Measurements from ENCODE around the gene GLI1. TPM values are rescaled to one million over a fixed set of nuclear protein-coding genes. Genes with fewer than 3 reads are reported as not detected.

The GLI1 gene
- total and polyA plus RNA-seq, 2 donors, result 11.5 TPM

DNA sequence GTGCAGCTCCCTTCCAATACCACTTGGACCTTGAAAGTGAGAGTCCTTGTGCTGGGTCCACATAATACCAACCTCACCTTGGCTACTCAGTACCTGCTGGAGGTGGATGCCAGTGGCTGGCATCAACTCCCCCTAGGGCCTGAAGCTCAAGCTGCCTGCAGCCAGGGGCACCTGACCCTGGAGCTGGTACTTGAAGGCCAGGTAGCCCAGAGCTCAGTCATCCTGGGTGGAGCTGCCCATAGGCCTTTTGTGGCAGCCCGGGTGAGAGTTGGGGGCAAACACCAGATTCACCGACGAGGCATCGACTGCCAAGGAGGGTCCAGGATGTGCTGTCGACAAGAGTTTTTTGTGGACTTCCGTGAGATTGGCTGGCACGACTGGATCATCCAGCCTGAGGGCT lies 10.2 kb upstream of the GLI1 start:
- 97% methylated on average over 7 of the region's 7 CpGs for WGBS

DNA sequence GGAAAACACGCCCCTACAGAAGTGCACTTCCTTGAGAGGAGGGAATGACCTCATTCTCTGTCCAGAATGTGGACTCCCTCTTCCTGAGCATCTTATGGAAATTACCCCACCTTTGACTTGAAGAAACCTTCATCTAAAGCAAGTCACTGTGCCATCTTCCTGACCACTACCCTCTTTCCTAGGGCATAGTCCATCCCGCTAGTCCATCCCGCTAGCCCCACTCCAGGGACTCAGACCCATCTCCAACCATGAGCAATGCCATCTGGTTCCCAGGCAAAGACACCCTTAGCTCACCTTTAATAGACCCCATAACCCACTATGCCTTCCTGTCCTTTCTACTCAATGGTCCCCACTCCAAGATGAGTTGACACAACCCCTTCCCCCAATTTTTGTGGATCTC lies 9.5 kb upstream of the GLI1 start:
- Histone ChIP-seq H3K4me1 (ENCODE audit: insufficient read depth) (no peaks in the 10 kb centered on the region), H3K27ac (ENCODE audit: low read depth) (no peak overlapping the region), H3K36me3 (ENCODE audit: insufficient read depth) (no peaks in the 10 kb centered on the region), H3K4me3 (ENCODE audit: low read depth, low read length) (no peak overlapping the region)
- WGBS, result 98% methylated on average over 3 of the region's 3 CpGs
- no peak for DNase-seq (ENCODE audit: extremely low spot score)

More for the DNA sequence above, 10.2 kb upstream of the GLI1 start:
- no peak for DNase-seq (ENCODE audit: extremely low spot score)
- Histone ChIP-seq H3K4me1 (ENCODE audit: insufficient read depth) (no peaks in the 10 kb centered on the region), H3K4me3 (ENCODE audit: low read depth, low read length) (no peak overlapping the region), H3K27ac (ENCODE audit: low read depth) (no peak overlapping the region), H3K36me3 (ENCODE audit: insufficient read depth) (no peaks in the 10 kb centered on the region)

DNA sequence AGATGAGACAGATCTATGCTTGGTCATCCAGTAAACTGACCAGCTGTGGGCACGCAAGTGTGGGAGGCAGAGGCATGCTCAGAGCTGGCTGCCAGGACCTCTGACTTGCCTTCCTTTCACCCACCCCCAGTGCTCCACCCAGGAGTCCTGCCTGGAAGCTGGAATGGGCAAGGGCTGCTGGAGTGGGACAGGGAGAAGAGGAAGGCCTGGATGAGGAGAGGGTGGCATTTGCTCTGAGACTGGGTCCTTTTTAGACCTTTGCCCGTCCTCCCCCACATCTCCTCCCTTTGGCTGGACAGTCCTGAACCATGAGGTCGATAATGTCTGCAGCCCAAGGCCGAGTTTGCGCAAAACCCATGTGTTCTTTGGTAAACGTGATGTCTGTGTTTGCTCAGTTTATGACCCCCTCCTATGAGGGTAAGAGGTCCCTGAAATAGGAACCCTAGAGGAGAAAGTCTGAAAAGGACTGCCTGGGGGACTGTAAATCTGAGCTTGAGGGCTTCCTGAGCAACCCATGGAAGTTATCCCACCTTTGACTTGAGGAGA lies 8.3 kb upstream of the GLI1 start:
- Histone ChIP-seq H3K4me1 (ENCODE audit: insufficient read depth) (no peaks in the 10 kb centered on the region), H3K27ac (ENCODE audit: low read depth) (no peak overlapping the region), H3K36me3 (ENCODE audit: insufficient read depth) (no peaks in the 10 kb centered on the region), H3K4me3 (ENCODE audit: low read depth, low read length) (no peak overlapping the region)
- DNase-seq (ENCODE audit: extremely low spot score), result no peak
- 79% methylated on average over 6 of the region's 6 CpGs for WGBS

DNA sequence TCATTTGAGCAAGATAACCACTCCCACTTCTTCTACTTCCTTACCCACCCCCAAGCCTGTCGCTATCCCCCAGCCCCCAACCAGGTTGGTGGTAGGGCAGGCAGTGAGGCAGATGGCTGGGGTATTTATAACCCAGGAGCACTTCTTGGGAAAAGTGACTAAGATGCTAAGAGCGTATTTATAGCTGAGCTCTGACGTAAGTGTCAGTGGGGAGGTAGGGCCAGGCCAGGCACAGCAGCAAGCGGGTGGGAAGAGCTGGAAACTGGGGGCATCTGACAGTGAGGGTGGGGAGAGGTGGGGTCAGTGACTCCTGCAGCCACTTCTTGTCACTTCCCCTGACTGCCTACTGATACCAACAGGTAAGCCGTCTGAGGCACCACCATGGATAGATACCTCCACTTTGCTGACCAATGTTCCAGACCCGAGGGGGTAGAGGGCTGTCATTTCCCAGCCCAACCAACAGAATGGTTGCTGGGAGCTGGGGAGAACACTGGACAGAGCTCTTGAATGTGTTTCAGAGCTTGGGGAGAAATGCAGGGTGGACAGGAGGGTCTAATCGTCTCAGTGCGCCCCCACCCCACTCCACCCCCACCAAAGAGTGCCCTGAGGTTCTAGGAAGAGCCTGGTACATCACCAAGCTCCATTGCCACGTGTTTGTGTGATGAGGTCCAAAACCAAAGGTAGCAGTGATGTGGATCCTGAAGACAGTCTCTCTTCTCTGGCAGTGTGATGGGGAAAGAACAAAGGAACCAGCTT lies 7.2 kb upstream of the GLI1 start:
- DNase-seq (ENCODE audit: extremely low spot score), result no peak
- H3K27ac ChIP-seq (ENCODE audit: low read depth), result no peak overlapping the region

GRCh38 chr12:57452937-57453509 lies 6.6 kb upstream of the GLI1 start:
- Histone ChIP-seq H3K27ac (ENCODE audit: low read depth) (no peak overlapping the region), H3K36me3 (ENCODE audit: insufficient read depth) (no peaks in the 10 kb centered on the region), H3K4me1 (ENCODE audit: insufficient read depth) (no peaks in the 10 kb centered on the region), H3K4me3 (ENCODE audit: low read depth, low read length) (no peak overlapping the region)
- 23% methylated on average over 7 of the region's 7 CpGs for WGBS
- no peak for DNase-seq (ENCODE audit: extremely low spot score)

More for the DNA sequence above, 7.2 kb upstream of the GLI1 start:
- 16% methylated on average over 9 of the region's 9 CpGs for WGBS
- Histone ChIP-seq H3K4me1 (ENCODE audit: insufficient read depth) (no peaks in the 10 kb centered on the region), H3K36me3 (ENCODE audit: insufficient read depth) (no peaks in the 10 kb centered on the region), H3K4me3 (ENCODE audit: low read depth, low read length) (no peak overlapping the region)

DNA sequence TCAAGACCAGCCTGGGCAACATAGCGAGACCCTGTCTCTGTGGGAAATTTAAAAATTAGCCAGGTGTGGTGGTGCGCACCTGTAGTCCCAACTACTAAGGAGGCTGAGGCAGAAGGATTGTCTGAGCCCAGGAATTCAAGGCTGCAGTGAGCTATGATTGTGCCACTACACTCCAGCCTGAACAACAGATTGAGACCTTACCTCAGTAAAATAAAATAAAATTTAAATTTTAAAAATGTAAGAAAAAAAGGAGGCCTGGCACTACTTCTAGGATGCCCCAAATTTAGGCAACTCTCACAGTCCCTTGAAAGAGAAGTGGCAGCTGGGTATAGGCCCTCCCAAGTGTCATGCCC lies 5.4 kb upstream of the GLI1 start:
- Histone ChIP-seq H3K4me1 (ENCODE audit: insufficient read depth) (no peaks in the 10 kb centered on the region), H3K4me3 (ENCODE audit: low read depth, low read length) (no peak overlapping the region), H3K36me3 (ENCODE audit: insufficient read depth) (no peaks in the 10 kb centered on the region), H3K27ac (ENCODE audit: low read depth) (no peak overlapping the region)
- 96% methylated on average over 2 of the region's 2 CpGs for WGBS
- no peak for DNase-seq (ENCODE audit: extremely low spot score)

DNA sequence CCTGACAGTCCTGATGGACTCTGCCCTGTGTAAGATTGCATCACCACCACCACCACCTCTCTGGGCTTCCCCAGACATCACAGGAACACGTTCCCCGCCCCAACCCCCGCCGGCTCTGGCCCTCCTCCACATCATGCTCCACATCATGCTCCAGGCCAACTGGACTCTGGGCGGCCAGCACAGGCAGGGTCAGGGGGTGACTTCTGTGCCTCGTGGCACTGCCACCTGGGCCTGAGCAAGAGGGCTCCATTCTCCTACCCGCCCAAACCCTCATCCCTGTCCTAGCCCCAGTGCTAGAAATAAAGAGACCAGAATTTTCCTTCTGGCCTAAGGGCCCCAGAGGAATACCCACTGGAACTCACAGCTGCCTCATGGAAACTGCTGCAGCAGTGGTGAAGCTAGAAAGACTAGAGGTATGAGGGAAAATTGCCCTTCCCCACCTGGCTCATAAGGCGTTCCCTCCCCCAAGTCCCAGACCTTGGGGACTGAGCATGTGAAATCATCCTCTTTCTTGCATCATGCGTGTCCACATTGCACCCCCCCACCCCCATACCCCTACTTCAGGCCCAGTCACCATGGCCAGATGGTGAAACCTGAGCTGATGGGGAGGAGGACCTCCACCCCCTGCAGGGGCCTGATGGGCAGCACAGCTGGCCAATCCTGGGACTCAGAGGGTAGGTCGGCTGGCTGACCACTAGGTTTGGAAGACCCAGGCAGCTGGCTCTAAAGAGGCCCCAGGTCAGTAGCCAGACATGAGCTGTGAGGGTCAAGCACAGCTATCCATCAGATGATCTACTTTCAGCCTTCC lies 4.8 kb upstream of the GLI1 start, which contains the start of gene INHBE:
INHBE (plus strand) TSS at position 742 of the 808 bp plus-strand sequence. CDS start 230 bp downstream, outside the sequence.
- H3K36me3 ChIP-seq (ENCODE audit: insufficient read depth), result no peaks in the 10 kb centered on the region
- no peak within 1 kb of the TSS for H3K4me3 ChIP-seq (ENCODE audit: low read depth, low read length)
- H3K4me1 ChIP-seq (ENCODE audit: insufficient read depth), result no peaks in the 10 kb centered on the region
- no peak for DNase-seq (ENCODE audit: extremely low spot score)
- no peak within 1 kb of the TSS for H3K27ac ChIP-seq (ENCODE audit: low read depth)
- 58% methylated on average over 10 of the region's 10 CpGs for WGBS

GRCh38 chr12:57455374-57456144 lies 4.0 kb upstream of the GLI1 start:
- Histone ChIP-seq H3K36me3 (ENCODE audit: insufficient read depth) (no peaks in the 10 kb centered on the region), H3K27ac (ENCODE audit: low read depth) (no peak overlapping the region), H3K4me1 (ENCODE audit: insufficient read depth) (no peaks in the 10 kb centered on the region), H3K4me3 (ENCODE audit: low read depth, low read length) (no peak overlapping the region)
- 50% methylated on average over 10 of the region's 10 CpGs for WGBS
- DNase-seq (ENCODE audit: extremely low spot score), result no peak

DNA sequence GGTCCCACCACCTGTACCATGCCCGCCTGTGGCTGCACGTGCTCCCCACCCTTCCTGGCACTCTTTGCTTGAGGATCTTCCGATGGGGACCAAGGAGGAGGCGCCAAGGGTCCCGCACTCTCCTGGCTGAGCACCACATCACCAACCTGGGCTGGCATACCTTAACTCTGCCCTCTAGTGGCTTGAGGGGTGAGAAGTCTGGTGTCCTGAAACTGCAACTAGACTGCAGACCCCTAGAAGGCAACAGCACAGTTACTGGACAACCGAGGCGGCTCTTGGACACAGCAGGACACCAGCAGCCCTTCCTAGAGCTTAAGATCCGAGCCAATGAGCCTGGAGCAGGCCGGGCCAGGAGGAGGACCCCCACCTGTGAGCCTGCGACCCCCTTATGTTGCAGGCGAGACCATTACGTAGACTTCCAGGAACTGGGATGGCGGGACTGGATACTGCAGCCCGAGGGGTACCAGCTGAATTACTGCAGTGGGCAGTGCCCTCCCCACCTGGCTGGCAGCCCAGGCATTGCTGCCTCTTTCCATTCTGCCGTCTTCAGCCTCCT lies 3.4 kb upstream of the GLI1 start:
- H3K4me1 ChIP-seq (ENCODE audit: insufficient read depth), result no peaks in the 10 kb centered on the region

GRCh38 chr12:57456737-57457490 lies 2.7 kb upstream of the GLI1 start:
- 89% methylated on average over 6 of the region's 6 CpGs for WGBS
- no peaks in the 10 kb centered on the region for H3K4me1 ChIP-seq (ENCODE audit: insufficient read depth)
- H3K36me3 ChIP-seq (ENCODE audit: insufficient read depth), result no peaks in the 10 kb centered on the region
- H3K4me3 ChIP-seq (ENCODE audit: low read depth, low read length), result no peak overlapping the region
- no peak for DNase-seq (ENCODE audit: extremely low spot score)
- H3K27ac ChIP-seq (ENCODE audit: low read depth), result no peak overlapping the region

More for the DNA sequence above, 3.4 kb upstream of the GLI1 start:
- 38% methylated on average over 15 of the region's 15 CpGs for WGBS
- H3K27ac ChIP-seq (ENCODE audit: low read depth), result no peak overlapping the region
- no peaks in the 10 kb centered on the region for H3K36me3 ChIP-seq (ENCODE audit: insufficient read depth)
- no peak for DNase-seq (ENCODE audit: extremely low spot score)
- no peak overlapping the region for H3K4me3 ChIP-seq (ENCODE audit: low read depth, low read length)

DNA sequence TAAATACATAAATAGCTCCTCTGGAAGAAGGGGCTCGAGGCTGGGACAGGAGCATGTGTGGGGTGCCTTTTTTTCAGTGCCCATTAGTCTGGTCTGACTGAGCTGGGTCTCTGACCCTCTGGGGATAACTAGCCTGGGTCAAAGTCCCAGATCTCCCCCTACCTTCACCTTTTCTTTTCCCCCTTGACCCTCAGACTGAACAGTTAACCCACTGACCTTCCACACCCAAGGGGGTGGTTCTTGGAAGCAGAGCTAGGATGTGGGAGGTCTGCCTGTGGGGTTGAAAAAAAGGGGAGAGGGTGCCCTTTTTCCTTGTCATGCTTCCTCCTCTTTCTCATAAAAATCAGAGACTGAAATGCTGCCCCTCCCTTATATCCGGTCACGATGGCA lies 925 bp upstream of the GLI1 start:
- no peak for DNase-seq (ENCODE audit: extremely low spot score)
- no peak overlapping the region for H3K27ac ChIP-seq (ENCODE audit: low read depth)
- 25% methylated on average over 3 of the region's 3 CpGs for WGBS
- no peaks in the 10 kb centered on the region for H3K36me3 ChIP-seq (ENCODE audit: insufficient read depth)
- no peak overlapping the region for H3K4me3 ChIP-seq (ENCODE audit: low read depth, low read length)
- no peaks in the 10 kb centered on the region for H3K4me1 ChIP-seq (ENCODE audit: insufficient read depth)

GRCh38 chr12:57459055-57459749 lies 383 bp upstream of the GLI1 start:
- WGBS, result under 1% methylated on average over 24 of the region's 24 CpGs
- Histone ChIP-seq H3K4me3 (ENCODE audit: low read depth, low read length) (peak overlapping the region; percentile 61), H3K4me1 (ENCODE audit: insufficient read depth) (no peaks in the 10 kb centered on the region)

More at GRCh38 chr12:57459055-57459749, 383 bp upstream of the GLI1 start:
- peak; percentile 92 for DNase-seq (ENCODE audit: extremely low spot score)
- Histone ChIP-seq H3K36me3 (ENCODE audit: insufficient read depth) (no peaks in the 10 kb centered on the region), H3K27ac (ENCODE audit: low read depth) (peak overlapping the region; percentile 43)

All from urinary bladder (tissue), 4 donors.